Breast epithelium (tissue), 4 donors: Measurements from ENCODE around the gene MIGA1. TPM values are rescaled to one million over a fixed set of nuclear protein-coding genes. Genes with fewer than 3 reads are reported as not detected.
"Not testable (repeated sequence)": the region's sequence is repeated elsewhere in the genome, so short reads cannot be mapped to it uniquely, and the experiment has no call there.

Experiments
- DNase-seq, 2 donors: peaks; one replicate each; pipeline ENCODE4 v3.0.0-alpha.2; 2019; ENCODE audit warnings: low spot score in 2 of 2
- H3K27ac ChIP-seq, 2 donors: fragments of 200-600 bp; sonication (generic) in 1 of 2; one replicate each; pipeline ENCODE4 v1.5.1; 2016 to 2019; ENCODE audit warnings: mild to moderate bottlenecking in 1 of 2
- H3K27me3 ChIP-seq, 2 donors: fragments of 200-600 bp; sonication (generic) in 1 of 2; one replicate each; pipeline versions ENCODE4 v1.5.1 to v1.6.0; 2017 to 2019; ENCODE audit warnings: control low read depth in 1 of 2, mild to moderate bottlenecking in 1 of 2
- H3K36me3 ChIP-seq: fragments of 200-600 bp; one replicate; pipeline ENCODE4 v1.5.1; 2019
- H3K4me1 ChIP-seq, 2 donors: fragments of 200-600 bp; sonication (generic); one replicate each; pipeline ENCODE4 v1.5.1; 2016 to 2019; ENCODE audit warnings: control low read depth in 1 of 2
- H3K4me3 ChIP-seq, 3 donors: fragments of 200-600 bp; sonication (generic); 1 replicate in 2 of 3; 2 replicates in 1 of 3; pipeline ENCODE4 v1.5.1; 2016 to 2019; ENCODE audit warnings: mild to moderate bottlenecking in 3 of 3, moderate library complexity in 2 of 3
- H3K9me3 ChIP-seq, 2 donors: fragments of 200-600 bp; sonication (generic) in 1 of 2; one replicate each; pipeline ENCODE4 v1.5.1; 2016 to 2019; ENCODE audit warnings: control low read depth in 1 of 2
- POLR2A ChIP-seq: fragments of 450-650 bp; IDR thresholded peaks from one replicate; pipeline ENCODE4 v1.6.1; 2016; ENCODE audit warnings: antibody characterized with exemption, mild to moderate bottlenecking, moderate library complexity
- POLR2AphosphoS5 ChIP-seq, 3 donors: sonication (generic); formaldehyde crosslinking; IDR thresholded peaks; one replicate each; pipeline ENCODE4 v1.6.1; 2017; ENCODE audit warnings: antibody characterized with exemption in 3 of 3
- intact Hi-C: fragments of 100-400 bp; cut with DNase I; formaldehyde crosslinking; loops from one replicate; pipeline ENCODE4 v1.15.1; 2023; ENCODE audit warnings: low total_unique reads
- total RNA-seq, 3 donors: library from RNA; depleted of rRNA; stranded (reverse); fragments of >200 nt; gene quantifications; one replicate each; pipeline ENCODE4 v1.1.0, GENCODE V29; 2016
- TF ChIP-seq, protein P1 (sequence below), 3 donors: fragments of 450-650 bp; IDR thresholded peaks; one replicate each; pipeline ENCODE4 v1.5.1; 2016 to 2017; ENCODE audit warnings: antibody characterized with exemption in 3 of 3, mild to moderate bottlenecking in 3 of 3, moderate library complexity in 3 of 3

Gene MIGA1
- total RNA-seq, 3 donors from 2014 or later = 20.3 to 30.3 (median 22.2) TPM

GRCh38 chr1:77744576-77744975 is 34.9 kb upstream of the MIGA1 start:
- DNase-seq = no peak
- Histone ChIP-seq H3K36me3 (no peaks in the 10 kb centered on the region), H3K4me1 (no peaks in the 10 kb centered on the region), H3K27ac (no peak overlapping the region), H3K9me3 (no peaks in the 10 kb centered on the region), H3K27me3 (no peaks in the 10 kb centered on the region), H3K4me3 (no peak overlapping the region)
- intact Hi-C loops = no loop called here
- no peak for TF ChIP-seq POLR2AphosphoS5 (IDR thresholded peaks at IDR 0.05)
- TF ChIP-seq, protein P1, sequence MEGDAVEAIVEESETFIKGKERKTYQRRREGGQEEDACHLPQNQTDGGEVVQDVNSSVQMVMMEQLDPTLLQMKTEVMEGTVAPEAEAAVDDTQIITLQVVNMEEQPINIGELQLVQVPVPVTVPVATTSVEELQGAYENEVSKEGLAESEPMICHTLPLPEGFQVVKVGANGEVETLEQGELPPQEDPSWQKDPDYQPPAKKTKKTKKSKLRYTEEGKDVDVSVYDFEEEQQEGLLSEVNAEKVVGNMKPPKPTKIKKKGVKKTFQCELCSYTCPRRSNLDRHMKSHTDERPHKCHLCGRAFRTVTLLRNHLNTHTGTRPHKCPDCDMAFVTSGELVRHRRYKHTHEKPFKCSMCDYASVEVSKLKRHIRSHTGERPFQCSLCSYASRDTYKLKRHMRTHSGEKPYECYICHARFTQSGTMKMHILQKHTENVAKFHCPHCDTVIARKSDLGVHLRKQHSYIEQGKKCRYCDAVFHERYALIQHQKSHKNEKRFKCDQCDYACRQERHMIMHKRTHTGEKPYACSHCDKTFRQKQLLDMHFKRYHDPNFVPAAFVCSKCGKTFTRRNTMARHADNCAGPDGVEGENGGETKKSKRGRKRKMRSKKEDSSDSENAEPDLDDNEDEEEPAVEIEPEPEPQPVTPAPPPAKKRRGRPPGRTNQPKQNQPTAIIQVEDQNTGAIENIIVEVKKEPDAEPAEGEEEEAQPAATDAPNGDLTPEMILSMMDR (IDR thresholded peaks at IDR 0.05) = no peak
- TF ChIP-seq POLR2A = no peak

DNA sequence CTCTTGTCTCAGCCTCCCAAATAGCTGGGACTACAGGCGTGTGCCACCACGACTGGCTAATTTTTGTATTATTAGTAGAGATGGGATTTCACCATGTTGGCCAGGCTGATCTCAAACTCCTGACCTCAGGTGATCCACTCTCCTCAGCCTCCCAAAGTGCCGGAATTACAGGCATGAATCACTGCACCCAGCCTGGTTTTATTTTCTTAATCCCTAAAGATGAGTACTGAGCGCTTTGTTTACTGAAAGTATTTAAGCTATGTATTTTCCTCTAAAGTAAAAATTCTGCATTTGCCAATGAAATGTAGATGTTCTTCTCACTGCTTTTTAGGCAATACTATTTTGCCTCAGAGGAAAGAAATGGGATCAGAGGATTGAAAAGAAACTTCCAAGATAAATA is 30.0 kb upstream of the MIGA1 start:
- H3K4me3 ChIP-seq, H3K27me3 ChIP-seq, H3K9me3 ChIP-seq, H3K36me3 ChIP-seq, DNase-seq, H3K4me1 ChIP-seq, H3K27ac ChIP-seq, intact Hi-C loops: not testable (repeated sequence)

GRCh38 chr1:77756052-77756754 is 23.2 kb upstream of the MIGA1 start:
- intact Hi-C loops = no loop called here
- H3K4me3 ChIP-seq = peak overlapping the region in 1 of 3 donors; percentile 3
- DNase-seq = no peak
- H3K36me3 ChIP-seq = no peaks in the 10 kb centered on the region
- no peaks in the 10 kb centered on the region for H3K9me3 ChIP-seq
- H3K27ac ChIP-seq = peak overlapping the region in 1 of 2 donors; percentile 13
- TF ChIP-seq POLR2AphosphoS5 (IDR thresholded peaks at IDR 0.05) = no peak
- no peak for TF ChIP-seq POLR2A
- TF ChIP-seq, protein P1 (IDR thresholded peaks at IDR 0.05) = no peak
- H3K27me3 ChIP-seq = no peaks in the 10 kb centered on the region
- no peaks in the 10 kb centered on the region for H3K4me1 ChIP-seq

GRCh38 chr1:77757066-77757584 is 22.3 kb upstream of the MIGA1 start:
- no peak overlapping the region for H3K27ac ChIP-seq
- no peak overlapping the region for H3K4me3 ChIP-seq
- intact Hi-C loops = no loop called here

GRCh38 chr1:77757603-77758002 is 21.8 kb upstream of the MIGA1 start:
- intact Hi-C loops = no loop called here
- Histone ChIP-seq H3K36me3 (no peaks in the 10 kb centered on the region), H3K4me1 (no peaks in the 10 kb centered on the region), H3K9me3 (no peaks in the 10 kb centered on the region), H3K27me3 (no peaks in the 10 kb centered on the region), H3K27ac (no peak overlapping the region), H3K4me3 (peak overlapping the region in 2 of 3 donors; percentile 96 to 98)
- DNase-seq = no peak
- TF ChIP-seq POLR2A (no peak), POLR2AphosphoS5 (IDR thresholded peaks at IDR 0.05) (no peak)
- TF ChIP-seq, protein P1 (IDR thresholded peaks at IDR 0.05) = no peak

More at GRCh38 chr1:77757066-77757584, 22.3 kb upstream of the MIGA1 start:
- no peaks in the 10 kb centered on the region for H3K36me3 ChIP-seq
- no peak for DNase-seq
- H3K27me3 ChIP-seq = no peaks in the 10 kb centered on the region
- H3K9me3 ChIP-seq = no peaks in the 10 kb centered on the region
- H3K4me1 ChIP-seq = no peaks in the 10 kb centered on the region
- TF ChIP-seq POLR2AphosphoS5 (IDR thresholded peaks at IDR 0.05) (no peak), POLR2A (no peak)
- TF ChIP-seq, protein P1 (IDR thresholded peaks at IDR 0.05) = no peak
